ENCODE measurements around the gene PCGF3.

GRCh38 chr4:681736-682451 lies 23.7 kb upstream of the PCGF3 start:
- TF ChIP-seq FOXM1 (IDR thresholded peaks at IDR 0.05; ENCODE audit: borderline replicate concordance, low read depth), result no peak
- TF ChIP-seq REST (IDR thresholded peaks at IDR 0.05; ENCODE audit: low read depth), result no peak
- TF ChIP-seq EP300 (IDR thresholded peaks at IDR 0.05; ENCODE audit: borderline replicate concordance), result no peak
